Measurements from ENCODE around the gene CDK18. TPM values are rescaled to one million over a fixed set of nuclear protein-coding genes. Genes with fewer than 3 reads are reported as not detected.
A peak's percentile ranks its signal among the peaks of the same experiment; 100 is the strongest.

The CDK18 gene
- total and polyA plus RNA-seq, 2 of the 8 experiments (the other 6 are each of a cell fraction or from before 2014, with no cell fraction given), result 31.2 to 44.0 TPM

- TF ChIP-seq, protein P1, sequence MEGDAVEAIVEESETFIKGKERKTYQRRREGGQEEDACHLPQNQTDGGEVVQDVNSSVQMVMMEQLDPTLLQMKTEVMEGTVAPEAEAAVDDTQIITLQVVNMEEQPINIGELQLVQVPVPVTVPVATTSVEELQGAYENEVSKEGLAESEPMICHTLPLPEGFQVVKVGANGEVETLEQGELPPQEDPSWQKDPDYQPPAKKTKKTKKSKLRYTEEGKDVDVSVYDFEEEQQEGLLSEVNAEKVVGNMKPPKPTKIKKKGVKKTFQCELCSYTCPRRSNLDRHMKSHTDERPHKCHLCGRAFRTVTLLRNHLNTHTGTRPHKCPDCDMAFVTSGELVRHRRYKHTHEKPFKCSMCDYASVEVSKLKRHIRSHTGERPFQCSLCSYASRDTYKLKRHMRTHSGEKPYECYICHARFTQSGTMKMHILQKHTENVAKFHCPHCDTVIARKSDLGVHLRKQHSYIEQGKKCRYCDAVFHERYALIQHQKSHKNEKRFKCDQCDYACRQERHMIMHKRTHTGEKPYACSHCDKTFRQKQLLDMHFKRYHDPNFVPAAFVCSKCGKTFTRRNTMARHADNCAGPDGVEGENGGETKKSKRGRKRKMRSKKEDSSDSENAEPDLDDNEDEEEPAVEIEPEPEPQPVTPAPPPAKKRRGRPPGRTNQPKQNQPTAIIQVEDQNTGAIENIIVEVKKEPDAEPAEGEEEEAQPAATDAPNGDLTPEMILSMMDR (IDR thresholded peaks at IDR 0.05; ENCODE audit: control extremely low read depth in 1 of 3, insufficient read depth in 1 of 3, low read depth in 1 of 3, low read length in 3 of 3), result no peak
- TF ChIP-seq ZNF274 (IDR thresholded peaks at IDR 0.05; ENCODE audit: borderline replicate concordance, extremely low read depth, low read length), result no peak
- TF ChIP-seq KDM4A (IDR thresholded peaks at IDR 0.05; ENCODE audit: low read depth, low read length, severe bottlenecking), result no peak
- TF ChIP-seq, protein P2, sequence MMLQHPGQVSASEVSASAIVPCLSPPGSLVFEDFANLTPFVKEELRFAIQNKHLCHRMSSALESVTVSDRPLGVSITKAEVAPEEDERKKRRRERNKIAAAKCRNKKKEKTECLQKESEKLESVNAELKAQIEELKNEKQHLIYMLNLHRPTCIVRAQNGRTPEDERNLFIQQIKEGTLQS (IDR thresholded peaks at IDR 0.05; ENCODE audit: insufficient read depth, low read depth, low read length), result no peak
- TF ChIP-seq MAFK (IDR thresholded peaks at IDR 0.05; ENCODE audit: low read depth, low read length), result no peak
- peak; percentile 53; the same call in 1 of the 2 replicates for TF ChIP-seq GABPA (IDR thresholded peaks at IDR 0.05; ENCODE audit: borderline replicate concordance, insufficient read depth, low read length)
- no peak for TF ChIP-seq SRF (IDR thresholded peaks at IDR 0.05; ENCODE audit: low read depth, low read length)
- no peak for TF ChIP-seq NRF1 (IDR thresholded peaks at IDR 0.05; ENCODE audit: low read depth, low read length)
- TF ChIP-seq RAD21 (IDR thresholded peaks at IDR 0.05 in 1 of 2, conservative IDR thresholded peaks at IDR 0.05 in 1 of 2; ENCODE audit: low read depth in 2 of 2, low read length in 2 of 2), result peak in 1 of 2 experiments; percentile 32; a peak in 1 of 4 replicates
- 0 out of 2 replicates have a peak, but pooled peaks have one; percentile 55 for TF ChIP-seq YY1 (IDR thresholded peaks at IDR 0.05; ENCODE audit: low read depth, low read length)
- no peak for TF ChIP-seq PHF8 (conservative IDR thresholded peaks at IDR 0.05; ENCODE audit: low read depth, low read length)
- peak; percentile 45 to 87; a peak in 1 of 4 replicates for TF ChIP-seq HDAC2 (IDR thresholded peaks at IDR 0.05; ENCODE audit: borderline replicate concordance in 1 of 2, low read depth in 2 of 2, low read length in 2 of 2)
- no peak for TF ChIP-seq ASH2L (IDR thresholded peaks at IDR 0.05; ENCODE audit: low read length)
- TF ChIP-seq TBP (IDR thresholded peaks at IDR 0.05; ENCODE audit: low read depth, low read length), result no peak
- no peak for TF ChIP-seq CBX8 (IDR thresholded peaks at IDR 0.05; ENCODE audit: borderline replicate concordance, low read depth, low read length)
- TF ChIP-seq SIN3A (conservative IDR thresholded peaks at IDR 0.05 in 1 of 2, IDR thresholded peaks at IDR 0.05 in 1 of 2; ENCODE audit: low read depth in 1 of 2, low read length in 2 of 2), result peak; percentile 95 to 96
- TF ChIP-seq, protein P3, sequence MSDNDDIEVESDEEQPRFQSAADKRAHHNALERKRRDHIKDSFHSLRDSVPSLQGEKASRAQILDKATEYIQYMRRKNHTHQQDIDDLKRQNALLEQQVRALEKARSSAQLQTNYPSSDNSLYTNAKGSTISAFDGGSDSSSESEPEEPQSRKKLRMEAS (IDR thresholded peaks at IDR 0.05), result peak; percentile 26; the same call in 1 of the 2 replicates
- TF ChIP-seq HDAC6 (IDR thresholded peaks at IDR 0.05; ENCODE audit: low read depth, low read length), result no peak
Observed at GRCh38 chr1:205458777-205459566, 45.5 kb upstream of the CDK18 start (continued).
